GM12878 (cell line): ENCODE data around the gene TC2N. TPM values are rescaled to one million over a fixed set of nuclear protein-coding genes. Genes with fewer than 3 reads are reported as not detected.

ENCODE experiments used
- ATAC-seq: fragments of 200-7000 bp; cut with Tn5 transposase; 3 replicates; pipeline ENCODE4 v1.9.1; 2020; ENCODE audit warnings: mild to moderate bottlenecking, moderate library complexity
- BruUV-seq: library from RNA; stranded (reverse); fragments of 400-500 nt; replicated peaks from 2 replicates; lab custom pipeline; 2021; lab: Mats Ljungman, UMichigan
- CTCF ChIA-PET: fragments of 300-600 bp; sonication (Branson Sonifier 250); formaldehyde crosslinking; extraction: SDS; loops from one replicate; lab custom pipeline; 2021; ENCODE audit warnings: inconsistent platforms; lab: Yijun Ruan, JAX
- POLR2A ChIA-PET: fragments of 350-600 bp; formaldehyde crosslinking; extraction: SDS; loops from one replicate; lab custom pipeline; 2021; ENCODE audit warnings: inconsistent platforms; lab: Charles Lee
- RAD21 ChIA-PET: fragments of 300-600 bp; sonication (Branson Sonifier 250); formaldehyde crosslinking; loops from one replicate; lab custom pipeline; 2023; ENCODE audit warnings: antibody characterized with exemption; ENCODE audit not compliant: unreplicated experiment; lab: Charles Lee
- SMC1A ChIA-PET: fragments of 300-600 bp; sonication (Branson Sonifier 250); formaldehyde crosslinking; loops from one replicate; lab custom pipeline; 2023; ENCODE audit not compliant: unreplicated experiment, uncharacterized antibody; lab: Charles Lee
- DNase-seq: peaks from one replicate; pipeline ENCODE4 v3.0.0-alpha.2; 2011; ENCODE audit warnings: low read depth, low spot score
- FAIRE-seq: peaks from 3 replicates; lab custom pipeline; 2011; peaks lifted over from hg19 to GRCh38; lab: Jason Lieb, UNC
- H2AFZ ChIP-seq: 2 replicates; pipeline ENCODE4 v1.6.0; 2011; ENCODE audit warnings: low read depth, low read length, control low read depth; ENCODE audit not compliant: control insufficient read depth
- H3K27ac ChIP-seq: 2 replicates; pipeline ENCODE4 v1.5.1; 2011; ENCODE audit warnings: control low read depth; ENCODE audit not compliant: control insufficient read depth, insufficient read depth
- H3K27me3 ChIP-seq, 2 experiments: replicated peaks in 1 of 2; 2 replicates each; pipeline versions ENCODE4 v1.6.0 to v1.6.1; 2011; ENCODE audit warnings: low read length in 1 of 2; ENCODE audit not compliant: control insufficient read depth in 2 of 2, insufficient read depth in 2 of 2
- H3K36me3 ChIP-seq, 2 experiments: 2 replicates each; pipeline ENCODE4 v1.5.1; 2011; ENCODE audit warnings: low read length in 1 of 2; ENCODE audit not compliant: control insufficient read depth in 2 of 2, insufficient read depth in 2 of 2
- H3K4me1 ChIP-seq: 2 replicates; pipeline ENCODE4 v1.6.1; 2011; ENCODE audit warnings: mild to moderate bottlenecking, low read length, moderate library complexity, mixed read lengths; ENCODE audit not compliant: control insufficient read depth, insufficient read depth
- H3K4me2 ChIP-seq: 2 replicates; pipeline ENCODE4 v1.6.0; 2011; ENCODE audit warnings: control low read depth; ENCODE audit not compliant: control insufficient read depth, insufficient read depth
- H3K4me3 ChIP-seq: fragments of 200-600 bp; sonication (generic); 2 replicates; pipeline ENCODE4 v1.5.1; 2016
- H3K79me2 ChIP-seq: 2 replicates; pipeline ENCODE4 v1.6.0; 2011; ENCODE audit warnings: low read length; ENCODE audit not compliant: control insufficient read depth, insufficient read depth
- H3K9ac ChIP-seq: 2 replicates; pipeline ENCODE4 v1.8.0; 2011; ENCODE audit warnings: low read length, control low read depth, mixed read lengths; ENCODE audit not compliant: control insufficient read depth, insufficient read depth
- H3K9me3 ChIP-seq: replicated peaks from 3 replicates; pipeline ENCODE4 v1.5.1; 2011; ENCODE audit warnings: mild to moderate bottlenecking, low read length; ENCODE audit not compliant: control insufficient read depth, insufficient read depth
- H4K20me1 ChIP-seq: 2 replicates; pipeline ENCODE4 v1.6.0; 2011; ENCODE audit not compliant: control insufficient read depth, insufficient read depth
- ATF2 ChIP-seq: IDR thresholded peaks from 2 replicates; pipeline ENCODE4 v1.6.1; 2012; ENCODE audit warnings: low read length, inconsistent platforms
- CEBPB ChIP-seq, 2 experiments: fragments of 150-350 bp in 1 of 2; IDR thresholded peaks; 2 replicates each; pipeline ENCODE4 v1.6.1; 2012 to 2014; ENCODE audit warnings: low read depth in 2 of 2, low read length in 2 of 2, borderline replicate concordance in 1 of 2, inconsistent platforms in 1 of 2
- DPF2 ChIP-seq: fragments of 450-650 bp; IDR thresholded peaks from 2 replicates; pipeline ENCODE4 v1.6.1; 2017; ENCODE audit warnings: mild to moderate bottlenecking
- KDM1A ChIP-seq: fragments of 200-600 bp; sonication (generic); IDR thresholded peaks from 2 replicates; pipeline ENCODE4 v1.6.1; 2016; ENCODE audit warnings: borderline replicate concordance
- MYB ChIP-seq: fragments of 150-350 bp; IDR thresholded peaks from 2 replicates; pipeline ENCODE4 v1.6.1; 2014; ENCODE audit warnings: mild to moderate bottlenecking, low read depth, low read length, borderline replicate concordance
- POLR2AphosphoS2 ChIP-seq: IDR thresholded peaks from 2 replicates; pipeline ENCODE4 v1.6.1; 2011; ENCODE audit warnings: low read depth, mild to moderate bottlenecking, low read length, improper control_type of control experiment, moderate library complexity
- ZBTB4 ChIP-seq: fragments of 450-650 bp; formaldehyde crosslinking; IDR thresholded peaks from 2 replicates; pipeline ENCODE4 v1.4.0; 2022; ENCODE audit warnings: mild to moderate bottlenecking, moderate library complexity
- ZNF207 ChIP-seq: fragments of 450-650 bp; IDR thresholded peaks from 2 replicates; pipeline ENCODE4 v1.6.1; 2014; ENCODE audit warnings: antibody characterized with exemption, mild to moderate bottlenecking, borderline replicate concordance
- WGBS: methylation state at CpG from one replicate; pipeline ENCODE4 v1.1.6; 2016; ENCODE audit warnings: low lambda C conversion rate; ENCODE audit not compliant: insufficient replicate concordance, insufficient coverage; ENCODE audit errors: missing lambda C conversion rate; 5-methylcytosine and 5-hydroxymethylcytosine counted together
- in situ Hi-C: fragments of 300-500 bp; cut with MboI; formaldehyde crosslinking; loops from 9 replicates; pipeline ENCODE4 v1.14.3; 2018; ENCODE audit warnings: mixed read lengths
- intact Hi-C: fragments of 100-400 bp; cut with micrococcal nuclease; formaldehyde crosslinking; loops from one replicate; pipeline ENCODE4 v1.14.2; 2022; ENCODE audit not compliant: unreplicated experiment
- polyA plus RNA-seq, 11 experiments: library from polyadenylated mRNA; depleted of rRNA in 4 of 11; unstranded in 6 of 11; stranded (reverse) in 5 of 11; fragments of >200 nt; fragmentation: Nextera tagmentation in 4 of 11; fragmentation: Illumina TruSeq in 1 of 11; extraction: Ambion mirVana in 4 of 11; extraction: Trizol in 1 of 11; gene quantifications; 1 replicate in 1 of 11; 2 replicates in 10 of 11; pipeline versions ENCODE4 v1.2.1 to v1.2.3, GENCODE V29; 2011 to 2016; ENCODE audit warnings: inconsistent platforms in 2 of 11, missing spikeins in 2 of 11, low read depth in 1 of 11
- total RNA-seq, 4 experiments: library from RNA; depleted of rRNA in 3 of 4; stranded (reverse); fragments of >200 nt in 3 of 4; fragmentation: Illumina TruSeq in 1 of 4; extraction: Trizol in 1 of 4; gene quantifications; 2 replicates each; pipeline versions ENCODE4 v1.2.1 to v1.2.3, GENCODE V29; 2013 to 2021

Gene TC2N
- total and polyA plus RNA-seq, 10 of the 15 experiments (the other 5 are each of a cell fraction or from before 2014, with no cell fraction given), result 0.15 to 1.6 (median 0.35) TPM

- ChIA-PET SMC1A (no interaction called here), POLR2A (no interaction called here)
- ATAC-seq, result no peak
- WGBS, result 98% methylated on average over 2 of the region's 2 CpGs
- no peaks in the 10 kb centered on the region for H4K20me1 ChIP-seq
- FAIRE-seq, result no peak
- in situ Hi-C loops, result no loop called here
- H3K4me3 ChIP-seq, result no peak overlapping the region
- H2AFZ ChIP-seq, result no peak overlapping the region
- H3K27me3 ChIP-seq, result peaks cover 0 to 6% of the 10 kb centered on the region in 2 experiments; a peak in 3 of 4 replicates
- no peaks in the 10 kb centered on the region; the same call in 2 of the 3 replicates for H3K9me3 ChIP-seq
- H3K79me2 ChIP-seq, result no peaks in the 10 kb centered on the region; the same call in 1 of the 2 replicates
- no peaks in the 10 kb centered on the region for H3K36me3 ChIP-seq
- H3K4me2 ChIP-seq, result no peak overlapping the region
- H3K27ac ChIP-seq, result no peak overlapping the region
- no peaks in the 10 kb centered on the region for H3K4me1 ChIP-seq
- no peak for TF ChIP-seq POLR2AphosphoS2
- TF ChIP-seq ATF2, result no peak
- TF ChIP-seq MYB, result no peak
- TF ChIP-seq, all 136 proteins: peak for 0
- RAD21 ChIA-PET, result no interaction called here
- intact Hi-C loops, result loop anchor here (10.0 kb wide), 1 partner anchor 170 kb away; no protein-coding TSS in a partner anchor
- BruUV-seq, result no TSS peak
- H3K9ac ChIP-seq, result no peak overlapping the region
- DNase-seq, result no peak
- CTCF ChIA-PET, result interaction anchor here (1.2 kb wide), 1 partner anchor 11 kb away, joined by 3 read pairs; no protein-coding TSS in a partner anchor
Measured at GRCh38 chr14:91834571-91834970, 32.8 kb downstream of the TC2N start.

GRCh38 chr14:91831337-91831736 lies 36.0 kb downstream of the TC2N start:
- Histone ChIP-seq H3K27me3 (peaks cover 0 to 6% of the 10 kb centered on the region in 2 experiments; a peak in 3 of 4 replicates), H3K4me2 (no peak overlapping the region; the same call in 1 of the 2 replicates), H3K9ac (no peak overlapping the region), H4K20me1 (no peaks in the 10 kb centered on the region), H3K36me3 (no peaks in the 10 kb centered on the region), H3K4me1 (no peaks in the 10 kb centered on the region), H3K9me3 (no peaks in the 10 kb centered on the region), H3K27ac (no peak overlapping the region), H3K4me3 (no peak overlapping the region), H2AFZ (no peak overlapping the region), H3K79me2 (no peaks in the 10 kb centered on the region; the same call in 1 of the 2 replicates)
- intact Hi-C loops, result loop anchor here (10.0 kb wide), 1 partner anchor 173 kb away; no protein-coding TSS in a partner anchor
- ATAC-seq (no peak), FAIRE-seq (peak; percentile 23), DNase-seq (no peak)
- ChIA-PET POLR2A (interaction anchor here (1.0 to 1.6 kb wide), 2 partner anchors 9 to 12 kb away, joined by 4 read pairs; no protein-coding TSS in a partner anchor), RAD21 (interaction anchor here (2.0 kb wide), 1 partner anchor 13 kb away, joined by 4 read pairs; no protein-coding TSS in a partner anchor), CTCF (interaction anchor here (0.6 to 1.6 kb wide), 2 partner anchors 9 to 40 kb away, joined by 3 to 7 read pairs; no protein-coding TSS in a partner anchor), SMC1A (interaction anchor here (0.9 to 1.3 kb wide), 5 partner anchors 9 to 24 kb away, joined by 3 to 4 read pairs (median 3); no protein-coding TSS in a partner anchor)
- 4% methylated on average over 1 of the region's 1 CpG for WGBS
- in situ Hi-C loops, result no loop called here
- no TSS peak for BruUV-seq
- TF ChIP-seq KDM1A (no peak), CEBPB (IDR thresholded peaks at IDR 0.05; ENCODE audit: borderline replicate concordance in 1 of 2, low read depth in 2 of 2, low read length in 2 of 2) (no peak), DPF2 (no peak), ZBTB4 (no peak), ZNF207 (no peak)
